HG02642 (cell line): Measurements from ENCODE around the gene KDM4B.

Experiments used
- ATAC-seq: cut with Tn5 transposase; IDR thresholded peaks from one replicate; pipeline ENCODE4 v1.9.1; 2021; ENCODE audit warnings: mild to moderate bottlenecking; ENCODE audit not compliant: unreplicated experiment, poor library complexity

KDM4B gene

GRCh38 chr19:5047251-5047935, 78.5 kb downstream of the KDM4B start:
- ATAC-seq: no peak

- no peak for ATAC-seq
Measured at GRCh38 chr19:5048091-5048726, 79.3 kb downstream of the KDM4B start.

- ATAC-seq: no peak
Measured at GRCh38 chr19:5048727-5049553, 80.0 kb downstream of the KDM4B start.

GRCh38 chr19:5049561-5049960, 80.6 kb downstream of the KDM4B start:
- ATAC-seq: no peak

GRCh38 chr19:5050067-5050656, 81.2 kb downstream of the KDM4B start:
- ATAC-seq: no peak

GRCh38 chr19:5050905-5051304, 82.0 kb downstream of the KDM4B start:
- no peak for ATAC-seq

- no peak for ATAC-seq
Measured at GRCh38 chr19:5051619-5052018, 82.7 kb downstream of the KDM4B start.

GRCh38 chr19:5052515-5052914, 83.6 kb downstream of the KDM4B start:
- ATAC-seq: no peak

- ATAC-seq: no peak
Measured at GRCh38 chr19:5052945-5053485, 84.1 kb downstream of the KDM4B start.

- no peak for ATAC-seq
Measured at GRCh38 chr19:5053661-5054060, 84.7 kb downstream of the KDM4B start.

GRCh38 chr19:5054551-5055456, 85.9 kb downstream of the KDM4B start:
- ATAC-seq: no peak

- ATAC-seq: no peak
Measured at GRCh38 chr19:5055457-5055776, 86.5 kb downstream of the KDM4B start.

GRCh38 chr19:5057860-5058259, 88.9 kb downstream of the KDM4B start:
- no peak for ATAC-seq

- ATAC-seq: no peak
Measured at GRCh38 chr19:5058521-5059212, 89.8 kb downstream of the KDM4B start.

GRCh38 chr19:5059213-5059574, 90.3 kb downstream of the KDM4B start:
- ATAC-seq: no peak

GRCh38 chr19:5059793-5060192, 90.9 kb downstream of the KDM4B start:
- ATAC-seq: no peak

GRCh38 chr19:5062195-5062594, 93.3 kb downstream of the KDM4B start:
- ATAC-seq: no peak

- no peak for ATAC-seq
Measured at GRCh38 chr19:5062799-5063198, 93.9 kb downstream of the KDM4B start.

- ATAC-seq: no peak
Measured at GRCh38 chr19:5063873-5064645, 95.1 kb downstream of the KDM4B start.
